ENCODE results near the gene RAD18. TPM values are rescaled to one million over a fixed set of nuclear protein-coding genes. Genes with fewer than 3 reads are reported as not detected.

The RAD18 gene
- total RNA-seq, 2 experiments from 2014 or later: 47.4 to 50.3 TPM

GRCh38 chr3:8969241-8969640, 6.0 kb upstream of the RAD18 start:
- CTCF ChIA-PET: interaction anchor here (0.6 to 8.9 kb wide), 7 partner anchors 18 to 571 kb away, joined by 3 to 118 read pairs (median 4); partner anchors contain the start of gene SRGAP3
- POLR2A ChIA-PET: no interaction called here
- ATAC-seq (no peak), DNase-seq (no peak)
- no peak for TF ChIP-seq CTCF (IDR thresholded peaks at IDR 0.05)
- H3K36me3 Mint-ChIP-seq (ENCODE audit: low read depth): no peaks in the 10 kb centered on the region
- intact Hi-C loops (cut with micrococcal nuclease): no loop called here
- H3K4me1 Mint-ChIP-seq (ENCODE audit: low read depth): peaks cover 2% of the 10 kb centered on the region
- no peaks in the 10 kb centered on the region for H3K9me3 Mint-ChIP-seq
- no peak overlapping the region for H3K4me3 Mint-ChIP-seq
- no peak overlapping the region for H3K27ac Mint-ChIP-seq
- peaks cover 9% of the 10 kb centered on the region for H3K27me3 Mint-ChIP-seq

GRCh38 chr3:8968375-8968882, 5.2 kb upstream of the RAD18 start:
- no peak for DNase-seq
- TF ChIP-seq CTCF (IDR thresholded peaks at IDR 0.05): no peak
- Mint-ChIP-seq H3K36me3 (ENCODE audit: low read depth) (no peaks in the 10 kb centered on the region), H3K9me3 (no peaks in the 10 kb centered on the region), H3K4me1 (ENCODE audit: low read depth) (peaks cover 5% of the 10 kb centered on the region), H3K4me3 (no peak overlapping the region), H3K27ac (no peak overlapping the region), H3K27me3 (peaks cover 9% of the 10 kb centered on the region)
- POLR2A ChIA-PET: interaction anchor here (1.6 kb wide), 1 partner anchor 15 kb away, joined by 3 read pairs; no protein-coding TSS in a partner anchor
- CTCF ChIA-PET: interaction anchor here (7.0 to 8.9 kb wide), 2 partner anchors 19 to 334 kb away, joined by 72 to 118 read pairs; no protein-coding TSS in a partner anchor
- intact Hi-C loops (cut with micrococcal nuclease): no loop called here
- ATAC-seq: no peak

- no peak overlapping the region for H3K4me3 Mint-ChIP-seq
- ATAC-seq (no peak), DNase-seq (no peak)
- intact Hi-C loops (cut with micrococcal nuclease): no loop called here
- H3K9me3 Mint-ChIP-seq: no peaks in the 10 kb centered on the region
- H3K4me1 Mint-ChIP-seq (ENCODE audit: low read depth): peaks cover 5% of the 10 kb centered on the region
- H3K27ac Mint-ChIP-seq: no peak overlapping the region
- ChIA-PET POLR2A (interaction anchor here (1.0 to 1.6 kb wide), 2 partner anchors 14 to 69 kb away, joined by 3 read pairs; no protein-coding TSS in a partner anchor), CTCF (interaction anchor here (0.9 to 1.6 kb wide), 3 partner anchors 20 to 336 kb away, joined by 3 to 10 read pairs (median 4); no protein-coding TSS in a partner anchor)
- TF ChIP-seq CTCF (IDR thresholded peaks at IDR 0.05): no peak
- H3K27me3 Mint-ChIP-seq: peaks cover 4% of the 10 kb centered on the region
- H3K36me3 Mint-ChIP-seq (ENCODE audit: low read depth): peaks cover 5% of the 10 kb centered on the region
Measured at GRCh38 chr3:8967553-8967952, 4.3 kb upstream of the RAD18 start.

GRCh38 chr3:8966820-8967348, 3.6 kb upstream of the RAD18 start:
- intact Hi-C loops (cut with micrococcal nuclease): no loop called here
- no peak for TF ChIP-seq CTCF (IDR thresholded peaks at IDR 0.05)
- POLR2A ChIA-PET: interaction anchor here (0.9 to 1.6 kb wide), 3 partner anchors 13 to 430 kb away, joined by 3 read pairs; no protein-coding TSS in a partner anchor
- Mint-ChIP-seq H3K36me3 (ENCODE audit: low read depth) (peaks cover 5% of the 10 kb centered on the region), H3K27ac (no peak overlapping the region), H3K4me3 (no peak overlapping the region), H3K27me3 (peaks cover 4% of the 10 kb centered on the region), H3K4me1 (ENCODE audit: low read depth) (peaks cover 10% of the 10 kb centered on the region), H3K9me3 (no peaks in the 10 kb centered on the region)
- DNase-seq: no peak
- no peak for ATAC-seq
- CTCF ChIA-PET: interaction anchor here (0.9 to 1.6 kb wide), 3 partner anchors 21 to 337 kb away, joined by 3 to 10 read pairs (median 4); no protein-coding TSS in a partner anchor
